ENCODE results near the gene DNAI4.

- TF ChIP-seq, protein P1, sequence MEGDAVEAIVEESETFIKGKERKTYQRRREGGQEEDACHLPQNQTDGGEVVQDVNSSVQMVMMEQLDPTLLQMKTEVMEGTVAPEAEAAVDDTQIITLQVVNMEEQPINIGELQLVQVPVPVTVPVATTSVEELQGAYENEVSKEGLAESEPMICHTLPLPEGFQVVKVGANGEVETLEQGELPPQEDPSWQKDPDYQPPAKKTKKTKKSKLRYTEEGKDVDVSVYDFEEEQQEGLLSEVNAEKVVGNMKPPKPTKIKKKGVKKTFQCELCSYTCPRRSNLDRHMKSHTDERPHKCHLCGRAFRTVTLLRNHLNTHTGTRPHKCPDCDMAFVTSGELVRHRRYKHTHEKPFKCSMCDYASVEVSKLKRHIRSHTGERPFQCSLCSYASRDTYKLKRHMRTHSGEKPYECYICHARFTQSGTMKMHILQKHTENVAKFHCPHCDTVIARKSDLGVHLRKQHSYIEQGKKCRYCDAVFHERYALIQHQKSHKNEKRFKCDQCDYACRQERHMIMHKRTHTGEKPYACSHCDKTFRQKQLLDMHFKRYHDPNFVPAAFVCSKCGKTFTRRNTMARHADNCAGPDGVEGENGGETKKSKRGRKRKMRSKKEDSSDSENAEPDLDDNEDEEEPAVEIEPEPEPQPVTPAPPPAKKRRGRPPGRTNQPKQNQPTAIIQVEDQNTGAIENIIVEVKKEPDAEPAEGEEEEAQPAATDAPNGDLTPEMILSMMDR (IDR thresholded peaks at IDR 0.05): no peak
- TF ChIP-seq POLR2AphosphoS5 (IDR thresholded peaks at IDR 0.05; ENCODE audit: low read depth, low read length): no peak
- TF ChIP-seq SIN3A (IDR thresholded peaks at IDR 0.05; ENCODE audit: borderline replicate concordance, insufficient read depth, low read depth, low read length): no peak
- TF ChIP-seq, protein P2, sequence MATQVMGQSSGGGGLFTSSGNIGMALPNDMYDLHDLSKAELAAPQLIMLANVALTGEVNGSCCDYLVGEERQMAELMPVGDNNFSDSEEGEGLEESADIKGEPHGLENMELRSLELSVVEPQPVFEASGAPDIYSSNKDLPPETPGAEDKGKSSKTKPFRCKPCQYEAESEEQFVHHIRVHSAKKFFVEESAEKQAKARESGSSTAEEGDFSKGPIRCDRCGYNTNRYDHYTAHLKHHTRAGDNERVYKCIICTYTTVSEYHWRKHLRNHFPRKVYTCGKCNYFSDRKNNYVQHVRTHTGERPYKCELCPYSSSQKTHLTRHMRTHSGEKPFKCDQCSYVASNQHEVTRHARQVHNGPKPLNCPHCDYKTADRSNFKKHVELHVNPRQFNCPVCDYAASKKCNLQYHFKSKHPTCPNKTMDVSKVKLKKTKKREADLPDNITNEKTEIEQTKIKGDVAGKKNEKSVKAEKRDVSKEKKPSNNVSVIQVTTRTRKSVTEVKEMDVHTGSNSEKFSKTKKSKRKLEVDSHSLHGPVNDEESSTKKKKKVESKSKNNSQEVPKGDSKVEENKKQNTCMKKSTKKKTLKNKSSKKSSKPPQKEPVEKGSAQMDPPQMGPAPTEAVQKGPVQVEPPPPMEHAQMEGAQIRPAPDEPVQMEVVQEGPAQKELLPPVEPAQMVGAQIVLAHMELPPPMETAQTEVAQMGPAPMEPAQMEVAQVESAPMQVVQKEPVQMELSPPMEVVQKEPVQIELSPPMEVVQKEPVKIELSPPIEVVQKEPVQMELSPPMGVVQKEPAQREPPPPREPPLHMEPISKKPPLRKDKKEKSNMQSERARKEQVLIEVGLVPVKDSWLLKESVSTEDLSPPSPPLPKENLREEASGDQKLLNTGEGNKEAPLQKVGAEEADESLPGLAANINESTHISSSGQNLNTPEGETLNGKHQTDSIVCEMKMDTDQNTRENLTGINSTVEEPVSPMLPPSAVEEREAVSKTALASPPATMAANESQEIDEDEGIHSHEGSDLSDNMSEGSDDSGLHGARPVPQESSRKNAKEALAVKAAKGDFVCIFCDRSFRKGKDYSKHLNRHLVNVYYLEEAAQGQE (IDR thresholded peaks at IDR 0.05; ENCODE audit: insufficient read depth in 1 of 2, low read depth in 2 of 2, low read length in 1 of 2): no peak
Measured at GRCh38 chr1:66889030-66889429, 35.6 kb downstream of the DNAI4 start.

Measured in Panc1 (cell line).